ENCODE results near the gene PRPF4. TPM values are rescaled to one million over a fixed set of nuclear protein-coding genes. Genes with fewer than 3 reads are reported as not detected.
A peak's percentile ranks its signal among the peaks of the same experiment; 100 is the strongest.

PRPF4 gene
- total RNA-seq, 1 donor from 2014 or later = 46.3 TPM

- H3K27ac Mint-ChIP-seq (ENCODE audit: unreplicated experiment) = no peak overlapping the region
- peaks cover 11% of the 10 kb centered on the region for H3K36me3 Mint-ChIP-seq (ENCODE audit: low read depth)
- no peak overlapping the region for H3K4me3 Mint-ChIP-seq
- H3K9me3 Mint-ChIP-seq = no peaks in the 10 kb centered on the region
- no peaks in the 10 kb centered on the region for H3K27me3 Mint-ChIP-seq (ENCODE audit: low read depth)
- no peak for TF ChIP-seq CTCF (conservative IDR thresholded peaks at IDR 0.05)
- H3K4me1 Mint-ChIP-seq = no peaks in the 10 kb centered on the region
- no peak for DNase-seq (ENCODE audit: low read depth, low spot score)
Measured at GRCh38 chr9:113267911-113268566, 7.4 kb upstream of the PRPF4 start.

- Mint-ChIP-seq H3K27me3 (ENCODE audit: low read depth) (no peaks in the 10 kb centered on the region), H3K27ac (ENCODE audit: unreplicated experiment) (no peak overlapping the region), H3K9me3 (no peaks in the 10 kb centered on the region), H3K36me3 (ENCODE audit: low read depth) (peaks cover 11% of the 10 kb centered on the region), H3K4me1 (no peaks in the 10 kb centered on the region), H3K4me3 (no peak overlapping the region)
- TF ChIP-seq CTCF (conservative IDR thresholded peaks at IDR 0.05) = no peak
- no peak for DNase-seq (ENCODE audit: low read depth, low spot score)
Measured at GRCh38 chr9:113269355-113269754, 6.1 kb upstream of the PRPF4 start.

- no peak overlapping the region for H3K4me3 Mint-ChIP-seq
- H3K9me3 Mint-ChIP-seq = no peaks in the 10 kb centered on the region
- no peaks in the 10 kb centered on the region for H3K4me1 Mint-ChIP-seq
Measured at GRCh38 chr9:113269871-113270270, 5.6 kb upstream of the PRPF4 start.

GRCh38 chr9:113274474-113275156, 843 bp upstream of the PRPF4 start:
- Mint-ChIP-seq H3K4me1 (peaks cover 4% of the 10 kb centered on the region), H3K27me3 (ENCODE audit: low read depth) (no peaks in the 10 kb centered on the region), H3K36me3 (ENCODE audit: low read depth) (peaks cover 3% of the 10 kb centered on the region), H3K4me3 (no peak overlapping the region), H3K9me3 (no peaks in the 10 kb centered on the region), H3K27ac (ENCODE audit: unreplicated experiment) (no peak overlapping the region)
- DNase-seq (ENCODE audit: low read depth, low spot score) = peak; percentile 44
- peak; percentile 87 for TF ChIP-seq CTCF (conservative IDR thresholded peaks at IDR 0.05)

More at GRCh38 chr9:113269871-113270270, 5.6 kb upstream of the PRPF4 start:
- DNase-seq (ENCODE audit: low read depth, low spot score) = no peak
- TF ChIP-seq CTCF (conservative IDR thresholded peaks at IDR 0.05) = no peak
- no peaks in the 10 kb centered on the region for H3K27me3 Mint-ChIP-seq (ENCODE audit: low read depth)
- H3K36me3 Mint-ChIP-seq (ENCODE audit: low read depth) = peaks cover 10% of the 10 kb centered on the region
- no peak overlapping the region for H3K27ac Mint-ChIP-seq (ENCODE audit: unreplicated experiment)

- DNase-seq (ENCODE audit: low read depth, low spot score) = no peak
- no peak overlapping the region for H3K27ac Mint-ChIP-seq (ENCODE audit: unreplicated experiment)
- no peak for TF ChIP-seq CTCF (conservative IDR thresholded peaks at IDR 0.05)
- no peaks in the 10 kb centered on the region for H3K9me3 Mint-ChIP-seq
- H3K27me3 Mint-ChIP-seq (ENCODE audit: low read depth) = no peaks in the 10 kb centered on the region
- H3K4me3 Mint-ChIP-seq = peak overlapping the region; percentile 54
- H3K4me1 Mint-ChIP-seq = peaks cover 7% of the 10 kb centered on the region
- peaks cover 14% of the 10 kb centered on the region for H3K36me3 Mint-ChIP-seq (ENCODE audit: low read depth)
Measured at GRCh38 chr9:113278840-113279239, 3.4 kb downstream of the PRPF4 start.
